Myocyte (in vitro differentiated cells): Measurements from ENCODE around the gene HOXD1. TPM values are rescaled to one million over a fixed set of nuclear protein-coding genes. Genes with fewer than 3 reads are reported as not detected.

Experiments
- DNase-seq: peaks from one replicate; pipeline ENCODE4 v3.0.0-alpha.2; 2012; ENCODE audit warnings: low read depth
- polyA plus RNA-seq: library from polyadenylated mRNA; unstranded; fragments of >200 nt; gene quantifications from one replicate; pipeline ENCODE4 v1.2.1, GENCODE V29; 2012; ENCODE audit warnings: missing spikeins
- total RNA-seq: library from RNA; depleted of rRNA; stranded (reverse); fragments of >200 nt; gene quantifications from 2 replicates; pipeline ENCODE4 v1.2.3, GENCODE V29; 2014

The HOXD1 gene
- not detected in 2 replicates for total RNA-seq
- not detected for polyA plus RNA-seq

GRCh38 chr2:176187899-176188773, at the start of gene HOXD1:
HOXD1 (plus strand) TSS chr2:176188668; CDS start chr2:176188802, 134 bp downstream.
- no peak for DNase-seq

- DNase-seq, result no peak
Observed at GRCh38 chr2:176138923-176139660, 49.4 kb upstream of the HOXD1 start.

- no peak for DNase-seq
Observed at GRCh38 chr2:176139661-176140512, 48.6 kb upstream of the HOXD1 start.

- DNase-seq, result peak; percentile 75
Observed at GRCh38 chr2:176140513-176141317, 47.8 kb upstream of the HOXD1 start.

- DNase-seq, result no peak
Observed at GRCh38 chr2:176142281-176142680, 46.2 kb upstream of the HOXD1 start.

- DNase-seq, result no peak
Observed at GRCh38 chr2:176145085-176145969, 43.1 kb upstream of the HOXD1 start.

- no peak for DNase-seq
Observed at GRCh38 chr2:176146101-176146500, 42.4 kb upstream of the HOXD1 start.

GRCh38 chr2:176146645-176147044, 41.8 kb upstream of the HOXD1 start:
- no peak for DNase-seq

GRCh38 chr2:176147210-176147799, 41.2 kb upstream of the HOXD1 start:
- DNase-seq, result no peak

GRCh38 chr2:176147800-176148496, 40.5 kb upstream of the HOXD1 start:
- no peak for DNase-seq

- DNase-seq, result no peak
Observed at GRCh38 chr2:176148751-176149421, 39.6 kb upstream of the HOXD1 start.

- DNase-seq, result no peak
Observed at GRCh38 chr2:176149481-176149938, 39.0 kb upstream of the HOXD1 start.

GRCh38 chr2:176149939-176150583, 38.4 kb upstream of the HOXD1 start:
- no peak for DNase-seq

GRCh38 chr2:176150584-176151441, 37.7 kb upstream of the HOXD1 start:
- no peak for DNase-seq

- DNase-seq, result no peak
Observed at GRCh38 chr2:176151442-176152287, 36.8 kb upstream of the HOXD1 start, which contains the start of gene HOXD4. HOXD4 (plus strand) TSS chr2:176151550; CDS start chr2:176151634, 84 bp downstream.
